Smooth muscle cell (in vitro differentiated cells): ENCODE measurements around the gene ILF3. TPM values are rescaled to one million over a fixed set of nuclear protein-coding genes. Genes with fewer than 3 reads are reported as not detected.

ENCODE experiments used
- DNase-seq: peaks from one replicate; lab custom pipeline; 2025; ENCODE audit not compliant: unreplicated experiment; lab: John Stamatoyannopoulos, UW
- H2AFZ ChIP-seq: fragments of 200-600 bp; sonication (generic); 2 replicates; pipeline ENCODE4 v1.6.0; 2016; ENCODE audit warnings: antibody characterized with exemption, low read depth, mild to moderate bottlenecking
- H3F3A ChIP-seq: fragments of 200-600 bp; sonication (generic); 2 replicates; pipeline ENCODE4 v1.6.0; 2017; ENCODE audit warnings: antibody characterized with exemption, low read depth
- H3K27ac ChIP-seq: fragments of 200-600 bp; sonication (generic); 2 replicates; pipeline ENCODE4 v1.5.1; 2016; ENCODE audit warnings: low read depth, mild to moderate bottlenecking
- H3K27me3 ChIP-seq: fragments of 200-600 bp; sonication (generic); 2 replicates; pipeline ENCODE4 v1.6.1; 2016; ENCODE audit warnings: low read depth, mild to moderate bottlenecking
- H3K36me3 ChIP-seq: fragments of 200-600 bp; sonication (generic); 2 replicates; pipeline ENCODE4 v1.5.1; 2016; ENCODE audit warnings: low read depth
- H3K4me1 ChIP-seq: fragments of 200-600 bp; sonication (generic); 2 replicates; pipeline ENCODE4 v1.5.1; 2016; ENCODE audit warnings: low read depth
- H3K4me2 ChIP-seq: fragments of 200-600 bp; sonication (generic); 2 replicates; pipeline ENCODE4 v1.6.0; 2016; ENCODE audit warnings: mild to moderate bottlenecking
- H3K4me3 ChIP-seq: fragments of 200-600 bp; sonication (generic); 2 replicates; pipeline ENCODE4 v1.5.1; 2016; ENCODE audit warnings: mild to moderate bottlenecking
- H3K79me2 ChIP-seq: fragments of 200-600 bp; sonication (generic); 2 replicates; pipeline ENCODE4 v1.6.0; 2016; ENCODE audit warnings: low read depth, mild to moderate bottlenecking
- H3K9ac ChIP-seq: fragments of 200-600 bp; sonication (generic); 2 replicates; pipeline ENCODE4 v1.6.0; 2016; ENCODE audit warnings: low read depth
- H3K9me3 ChIP-seq: fragments of 200-600 bp; sonication (generic); replicated peaks from 2 replicates; pipeline ENCODE4 v1.5.1; 2016; ENCODE audit warnings: low read depth
- H4K20me1 ChIP-seq: fragments of 200-600 bp; sonication (generic); 2 replicates; pipeline ENCODE4 v1.6.0; 2016; ENCODE audit warnings: low read depth
- CTCF ChIP-seq: fragments of 200-600 bp; sonication (generic); IDR thresholded peaks from 2 replicates; pipeline ENCODE4 v1.5.1; 2017; ENCODE audit warnings: borderline replicate concordance, mild to moderate bottlenecking, antibody characterized with exemption; ENCODE audit not compliant: insufficient read depth, poor library complexity, severe bottlenecking
- WGBS: methylation state at CpG from one replicate; pipeline ENCODE4 v1.1.7; 2016; ENCODE audit warnings: low lambda C conversion rate; 5-methylcytosine and 5-hydroxymethylcytosine counted together
- polyA plus RNA-seq: library from polyadenylated mRNA; unstranded; fragments of >200 nt; fragmentation: Nextera tagmentation; extraction: Ambion mirVana; gene quantifications from 2 replicates; pipeline ENCODE4 v1.2.1, GENCODE V29; 2016
- total RNA-seq: library from RNA; depleted of rRNA; stranded (reverse); fragments of >200 nt; gene quantifications from 2 replicates; pipeline ENCODE4 v1.2.3, GENCODE V29; 2014

The ILF3 gene
- total RNA-seq = 78.0 and 125 TPM in 2 replicates
- 108 and 118 TPM in 2 replicates for polyA plus RNA-seq

GRCh38 chr19:10653732-10654609 lies at the start of gene ILF3:
TSS of gene ILF3 (plus strand) at chr19:10654346. CDS start at chr19:10670606, 16,260 bp downstream.
- no peaks in the 10 kb centered on the region for H3K36me3 ChIP-seq
- H3F3A ChIP-seq = peaks cover 10% of the 10 kb centered on the region
- H3K27ac ChIP-seq = peak within 1 kb of the TSS; percentile 99
- peaks cover 47% of the 10 kb centered on the region for H3K79me2 ChIP-seq
- peaks cover 43% of the 10 kb centered on the region for H4K20me1 ChIP-seq
- WGBS = under 1% methylated on average over 48 of the region's 91 CpGs
- no peaks in the 10 kb centered on the region for H3K9me3 ChIP-seq
- peak within 1 kb of the TSS; percentile 99 for H3K9ac ChIP-seq
- peak within 1 kb of the TSS; percentile 87 for H3K4me2 ChIP-seq
- H3K4me1 ChIP-seq = peaks cover 24% of the 10 kb centered on the region
- peak within 1 kb of the TSS; percentile 26 for H2AFZ ChIP-seq
- peak within 1 kb of the TSS; percentile 99 for H3K4me3 ChIP-seq
- no peak for TF ChIP-seq CTCF
- DNase-seq = peak; percentile 100
- H3K27me3 ChIP-seq = no peaks in the 10 kb centered on the region

GRCh38 chr19:10604460-10604980 lies 49.6 kb upstream of the ILF3 start:
- no peaks in the 10 kb centered on the region for H3K27me3 ChIP-seq
- H3K4me2 ChIP-seq = peak overlapping the region; percentile 98
- peak overlapping the region; percentile 49 for H3K27ac ChIP-seq
- 66% methylated on average over 9 of the region's 9 CpGs for WGBS
- no peak for TF ChIP-seq CTCF
- H3K4me3 ChIP-seq = no peak overlapping the region
- peaks cover 20% of the 10 kb centered on the region for H4K20me1 ChIP-seq
- peaks cover 52% of the 10 kb centered on the region for H3K79me2 ChIP-seq
- no peaks in the 10 kb centered on the region for H3K9me3 ChIP-seq
- no peak for DNase-seq
- H3K4me1 ChIP-seq = peaks cover 11% of the 10 kb centered on the region
- peaks cover 2% of the 10 kb centered on the region for H3F3A ChIP-seq
- H2AFZ ChIP-seq = no peak overlapping the region
- no peak overlapping the region for H3K9ac ChIP-seq
- H3K36me3 ChIP-seq = no peaks in the 10 kb centered on the region

- Histone ChIP-seq H3K27me3 (no peaks in the 10 kb centered on the region), H3K9ac (no peak overlapping the region), H3K27ac (no peak overlapping the region), H2AFZ (no peak overlapping the region), H3K36me3 (no peaks in the 10 kb centered on the region), H3K9me3 (no peaks in the 10 kb centered on the region), H3K4me3 (no peak overlapping the region), H3K4me1 (no peaks in the 10 kb centered on the region), H3K79me2 (peaks cover 49% of the 10 kb centered on the region), H3F3A (no peaks in the 10 kb centered on the region), H3K4me2 (no peak overlapping the region), H4K20me1 (peaks cover 51% of the 10 kb centered on the region)
- TF ChIP-seq CTCF = no peak
- no peak for DNase-seq
- WGBS = 97% methylated on average over 5 of the region's 5 CpGs
These were observed 42.2 kb upstream of the ILF3 start for GRCh38 chr19:10611907-10612306.
